ENCODE results near the gene CLIP1.

GRCh38 chr12:122304924-122305323 is 117.5 kb downstream of the CLIP1 start:
- no peak for TF ChIP-seq CTCF (IDR thresholded peaks at IDR 0.05)
- TF ChIP-seq EZH2phosphoT487 (IDR thresholded peaks at IDR 0.05), result no peak

Measured in neural progenitor cell (in vitro differentiated cells).